ENCODE data around the gene CCDC184.

Gene CCDC184

GRCh38 chr12:48157018-48157888 lies 26.2 kb upstream of the CCDC184 start, which contains the start of gene ASB8:
Gene ASB8 (minus strand): TSS chr12:48157515. CDS start chr12:48153496, 4,019 bp downstream.
- TF ChIP-seq FOXM1 (IDR thresholded peaks at IDR 0.05; ENCODE audit: borderline replicate concordance, low read depth) (no peak), CEBPB (IDR thresholded peaks at IDR 0.05) (no peak), TAF1 (IDR thresholded peaks at IDR 0.05; ENCODE audit: low read depth) (peak; percentile 79; the same call in 1 of the 2 replicates), ZBTB7A (IDR thresholded peaks at IDR 0.05; ENCODE audit: low read depth) (peak; percentile 58), NFIC (IDR thresholded peaks at IDR 0.05) (peak; percentile 31; the same call in 1 of the 2 replicates), EP300 (IDR thresholded peaks at IDR 0.05; ENCODE audit: borderline replicate concordance) (no peak; the same call in 1 of the 2 replicates), YY1 (IDR thresholded peaks at IDR 0.05; ENCODE audit: low read depth) (0 out of 2 replicates have a peak, but pooled peaks have one; percentile 12), MAX (IDR thresholded peaks at IDR 0.05) (peak; percentile 79), TCF12 (IDR thresholded peaks at IDR 0.05; ENCODE audit: low read depth) (peak; percentile 85), TEAD4 (IDR thresholded peaks at IDR 0.05) (peak; percentile 12; the same call in 1 of the 2 replicates), RAD21 (IDR thresholded peaks at IDR 0.05; ENCODE audit: low read depth) (no peak; the same call in 1 of the 2 replicates), CREB1 (IDR thresholded peaks at IDR 0.05; ENCODE audit: low read depth) (peak; percentile 37; the same call in 1 of the 2 replicates)
- TF ChIP-seq, protein P1, sequence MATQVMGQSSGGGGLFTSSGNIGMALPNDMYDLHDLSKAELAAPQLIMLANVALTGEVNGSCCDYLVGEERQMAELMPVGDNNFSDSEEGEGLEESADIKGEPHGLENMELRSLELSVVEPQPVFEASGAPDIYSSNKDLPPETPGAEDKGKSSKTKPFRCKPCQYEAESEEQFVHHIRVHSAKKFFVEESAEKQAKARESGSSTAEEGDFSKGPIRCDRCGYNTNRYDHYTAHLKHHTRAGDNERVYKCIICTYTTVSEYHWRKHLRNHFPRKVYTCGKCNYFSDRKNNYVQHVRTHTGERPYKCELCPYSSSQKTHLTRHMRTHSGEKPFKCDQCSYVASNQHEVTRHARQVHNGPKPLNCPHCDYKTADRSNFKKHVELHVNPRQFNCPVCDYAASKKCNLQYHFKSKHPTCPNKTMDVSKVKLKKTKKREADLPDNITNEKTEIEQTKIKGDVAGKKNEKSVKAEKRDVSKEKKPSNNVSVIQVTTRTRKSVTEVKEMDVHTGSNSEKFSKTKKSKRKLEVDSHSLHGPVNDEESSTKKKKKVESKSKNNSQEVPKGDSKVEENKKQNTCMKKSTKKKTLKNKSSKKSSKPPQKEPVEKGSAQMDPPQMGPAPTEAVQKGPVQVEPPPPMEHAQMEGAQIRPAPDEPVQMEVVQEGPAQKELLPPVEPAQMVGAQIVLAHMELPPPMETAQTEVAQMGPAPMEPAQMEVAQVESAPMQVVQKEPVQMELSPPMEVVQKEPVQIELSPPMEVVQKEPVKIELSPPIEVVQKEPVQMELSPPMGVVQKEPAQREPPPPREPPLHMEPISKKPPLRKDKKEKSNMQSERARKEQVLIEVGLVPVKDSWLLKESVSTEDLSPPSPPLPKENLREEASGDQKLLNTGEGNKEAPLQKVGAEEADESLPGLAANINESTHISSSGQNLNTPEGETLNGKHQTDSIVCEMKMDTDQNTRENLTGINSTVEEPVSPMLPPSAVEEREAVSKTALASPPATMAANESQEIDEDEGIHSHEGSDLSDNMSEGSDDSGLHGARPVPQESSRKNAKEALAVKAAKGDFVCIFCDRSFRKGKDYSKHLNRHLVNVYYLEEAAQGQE (IDR thresholded peaks at IDR 0.05; ENCODE audit: low read depth) = no peak
- TF ChIP-seq, protein P2, sequence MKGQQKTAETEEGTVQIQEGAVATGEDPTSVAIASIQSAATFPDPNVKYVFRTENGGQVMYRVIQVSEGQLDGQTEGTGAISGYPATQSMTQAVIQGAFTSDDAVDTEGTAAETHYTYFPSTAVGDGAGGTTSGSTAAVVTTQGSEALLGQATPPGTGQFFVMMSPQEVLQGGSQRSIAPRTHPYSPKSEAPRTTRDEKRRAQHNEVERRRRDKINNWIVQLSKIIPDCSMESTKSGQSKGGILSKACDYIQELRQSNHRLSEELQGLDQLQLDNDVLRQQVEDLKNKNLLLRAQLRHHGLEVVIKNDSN (IDR thresholded peaks at IDR 0.05) = peak; percentile 9; the same call in 1 of the 2 replicates

- TF ChIP-seq TCF12 (IDR thresholded peaks at IDR 0.05; ENCODE audit: low read depth) (no peak), YY1 (IDR thresholded peaks at IDR 0.05; ENCODE audit: low read depth) (no peak), RAD21 (IDR thresholded peaks at IDR 0.05; ENCODE audit: low read depth) (no peak), NFIC (IDR thresholded peaks at IDR 0.05) (no peak), EP300 (IDR thresholded peaks at IDR 0.05; ENCODE audit: borderline replicate concordance) (no peak), TAF1 (IDR thresholded peaks at IDR 0.05; ENCODE audit: low read depth) (no peak), EGR1 (IDR thresholded peaks at IDR 0.05) (no peak), TEAD4 (IDR thresholded peaks at IDR 0.05) (no peak), ZBTB7A (IDR thresholded peaks at IDR 0.05; ENCODE audit: low read depth) (no peak), FOXM1 (IDR thresholded peaks at IDR 0.05; ENCODE audit: borderline replicate concordance, low read depth) (no peak), CREB1 (IDR thresholded peaks at IDR 0.05; ENCODE audit: low read depth) (no peak), MAX (IDR thresholded peaks at IDR 0.05) (no peak), CEBPB (IDR thresholded peaks at IDR 0.05) (no peak)
- TF ChIP-seq, protein P1 (IDR thresholded peaks at IDR 0.05; ENCODE audit: low read depth) = no peak
- TF ChIP-seq, protein P2 (IDR thresholded peaks at IDR 0.05) = no peak
Observed at GRCh38 chr12:48157889-48158370, 25.5 kb upstream of the CCDC184 start.

DNA sequence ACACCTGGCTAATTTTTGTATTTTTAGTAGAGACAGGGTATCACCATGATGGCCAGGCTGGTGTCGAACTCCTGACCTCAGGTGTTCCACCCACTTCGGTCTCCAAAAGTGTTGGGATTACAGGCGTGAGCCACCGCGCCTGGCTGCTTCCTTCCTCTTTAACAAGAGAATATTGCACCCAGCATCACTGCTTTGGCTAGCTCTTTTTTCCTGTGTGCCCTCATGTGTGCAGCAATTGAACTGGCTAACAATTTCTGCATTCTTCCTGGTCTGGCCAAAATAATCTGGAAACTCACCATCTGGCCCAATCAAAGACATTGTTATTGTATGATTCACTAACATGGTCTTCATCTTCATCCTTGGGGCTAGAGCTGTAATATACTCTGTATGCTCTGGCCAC lies 23.4 kb upstream of the CCDC184 start:
- TF ChIP-seq ZBTB7A (IDR thresholded peaks at IDR 0.05; ENCODE audit: low read depth) = no peak
- TF ChIP-seq EP300 (IDR thresholded peaks at IDR 0.05; ENCODE audit: borderline replicate concordance) = no peak
- TF ChIP-seq YY1 (IDR thresholded peaks at IDR 0.05; ENCODE audit: low read depth) = no peak
- no peak for TF ChIP-seq FOXM1 (IDR thresholded peaks at IDR 0.05; ENCODE audit: borderline replicate concordance, low read depth)
- TF ChIP-seq CREB1 (IDR thresholded peaks at IDR 0.05; ENCODE audit: low read depth) = no peak
- TF ChIP-seq TCF12 (IDR thresholded peaks at IDR 0.05; ENCODE audit: low read depth) = no peak
- no peak for TF ChIP-seq TAF1 (IDR thresholded peaks at IDR 0.05; ENCODE audit: low read depth)
- TF ChIP-seq, protein P2 (IDR thresholded peaks at IDR 0.05) = no peak
- no peak for TF ChIP-seq MAX (IDR thresholded peaks at IDR 0.05)
- TF ChIP-seq EGR1 (IDR thresholded peaks at IDR 0.05) = no peak
- no peak for TF ChIP-seq CEBPB (IDR thresholded peaks at IDR 0.05)

- TF ChIP-seq, protein P1 (IDR thresholded peaks at IDR 0.05; ENCODE audit: low read depth) = no peak
- TF ChIP-seq EP300 (IDR thresholded peaks at IDR 0.05; ENCODE audit: borderline replicate concordance) (no peak), CEBPB (IDR thresholded peaks at IDR 0.05) (no peak), EGR1 (IDR thresholded peaks at IDR 0.05) (no peak), MAX (IDR thresholded peaks at IDR 0.05) (no peak), RAD21 (IDR thresholded peaks at IDR 0.05; ENCODE audit: low read depth) (no peak)
Observed at GRCh38 chr12:48160807-48161206, 22.6 kb upstream of the CCDC184 start.

All from Ishikawa (cell line).